HG03060 (cell line): ENCODE results near the gene TBC1D10A.

Experiments
- ATAC-seq: cut with Tn5 transposase; IDR thresholded peaks from one replicate; pipeline ENCODE4 v1.9.1; 2021; ENCODE audit warnings: low read depth, moderate number of reproducible peaks; ENCODE audit not compliant: unreplicated experiment

The TBC1D10A gene

DNA sequence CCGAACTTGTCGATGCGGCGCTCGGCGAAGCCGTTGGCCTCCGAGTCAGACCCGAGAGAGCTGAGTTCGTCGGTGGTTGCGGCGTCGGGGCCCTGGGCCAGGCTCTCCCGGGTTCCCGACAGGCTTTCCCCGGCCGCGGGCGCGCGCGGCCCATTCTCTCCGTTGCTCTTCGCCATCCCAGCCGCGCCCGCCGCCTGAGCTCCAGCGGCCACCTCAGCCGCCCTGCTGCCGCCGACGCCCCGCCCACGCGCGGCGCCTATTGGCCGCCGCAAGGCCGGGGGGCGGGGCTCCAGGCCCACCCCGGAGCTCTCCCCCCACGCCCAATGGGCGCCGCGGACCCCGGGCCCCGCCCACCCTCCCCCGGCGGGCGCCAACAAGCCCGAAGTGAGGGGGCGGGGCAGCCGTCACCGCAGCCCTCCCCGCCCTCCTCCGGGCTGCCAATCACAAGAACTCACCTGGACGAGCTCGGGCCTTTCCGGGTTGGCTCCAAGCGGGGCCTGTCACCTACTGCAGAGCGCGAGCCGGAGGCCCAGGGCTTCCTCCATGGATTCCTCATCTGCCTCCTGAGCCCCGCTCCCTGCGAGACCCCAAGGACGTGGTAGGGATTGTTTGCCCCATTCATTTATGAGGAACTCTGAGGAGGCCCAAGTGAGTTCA lies at the start of gene TBC1D10A:
TSS of gene TBC1D10A (minus strand) at position 236 of the 657 bp plus-strand sequence. CDS start at position 176, 60 bp downstream.
- no peak for ATAC-seq

DNA sequence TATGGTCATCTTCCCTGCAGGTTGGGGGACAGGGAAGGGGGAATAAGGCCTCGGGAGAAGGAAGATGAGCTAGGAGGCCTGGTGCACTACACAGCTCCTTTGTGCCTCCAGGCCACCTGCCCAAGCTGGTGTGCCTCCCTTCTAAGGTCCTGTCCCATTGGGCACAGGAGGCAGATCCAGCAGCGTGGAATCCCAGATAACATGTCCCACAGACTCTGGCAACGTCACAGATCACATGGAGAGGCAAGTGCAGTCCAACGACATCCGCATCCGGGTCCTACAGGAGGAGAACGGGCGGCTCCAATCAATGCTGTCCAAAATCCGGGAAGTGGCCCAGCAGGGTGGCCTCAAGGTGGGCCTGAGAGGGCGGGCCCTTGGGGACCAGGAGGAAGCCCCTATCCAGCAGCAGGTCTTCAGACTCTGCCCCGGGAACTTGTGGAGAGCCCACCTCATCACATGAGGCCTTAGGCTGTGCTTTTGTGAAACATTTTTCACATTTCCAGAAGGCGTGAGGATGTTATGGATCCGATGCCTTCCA lies 48.6 kb upstream of the TBC1D10A start:
- ATAC-seq = no peak

DNA sequence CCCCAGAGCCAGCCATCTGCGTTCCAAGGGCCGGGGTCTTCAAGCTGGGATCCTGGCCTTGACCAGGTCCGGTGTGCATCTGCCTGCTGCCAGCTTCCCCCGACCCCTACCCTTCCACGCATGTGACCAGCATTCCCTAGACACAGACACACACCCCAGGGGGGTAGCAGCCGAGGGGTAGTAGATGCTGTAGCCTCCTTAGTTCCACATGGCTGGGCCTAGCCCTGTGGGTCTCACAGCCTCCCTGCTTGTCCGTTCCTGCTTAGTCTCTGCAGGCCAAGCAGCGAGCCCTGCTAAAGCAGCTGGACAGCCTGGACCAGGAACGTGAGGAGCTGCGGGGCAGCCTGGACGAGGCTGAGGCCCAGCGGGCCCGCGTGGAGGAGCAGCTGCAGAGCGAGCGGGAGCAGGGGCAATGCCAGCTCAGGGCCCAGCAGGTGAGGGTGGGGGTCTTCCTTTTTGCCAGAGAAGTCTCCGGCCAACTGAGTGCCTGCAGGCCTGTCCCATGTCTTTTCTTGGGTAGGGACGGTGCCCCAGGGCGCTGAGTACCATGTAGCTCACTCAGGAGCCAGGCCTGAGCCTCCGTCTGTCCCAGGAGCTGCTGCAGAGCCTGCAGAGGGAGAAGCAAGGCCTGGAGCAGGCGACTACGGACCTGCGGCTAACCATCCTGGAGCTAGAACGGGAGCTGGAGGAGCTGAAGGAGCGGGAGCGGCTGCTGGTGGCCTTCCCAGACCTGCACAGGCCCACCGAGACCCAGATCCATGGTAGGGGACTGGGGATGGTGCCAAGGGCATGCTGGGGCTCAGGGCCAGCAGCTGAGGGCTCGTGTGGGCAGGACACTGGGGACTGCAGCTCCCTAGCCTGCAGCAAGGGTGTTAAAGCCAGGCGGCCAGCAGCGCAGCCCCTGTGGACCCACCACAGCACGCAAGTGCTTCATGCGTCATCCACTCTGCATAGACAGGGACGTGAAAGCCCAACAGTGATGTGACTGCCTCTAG lies 46.9 kb upstream of the TBC1D10A start:
- ATAC-seq = no peak

DNA sequence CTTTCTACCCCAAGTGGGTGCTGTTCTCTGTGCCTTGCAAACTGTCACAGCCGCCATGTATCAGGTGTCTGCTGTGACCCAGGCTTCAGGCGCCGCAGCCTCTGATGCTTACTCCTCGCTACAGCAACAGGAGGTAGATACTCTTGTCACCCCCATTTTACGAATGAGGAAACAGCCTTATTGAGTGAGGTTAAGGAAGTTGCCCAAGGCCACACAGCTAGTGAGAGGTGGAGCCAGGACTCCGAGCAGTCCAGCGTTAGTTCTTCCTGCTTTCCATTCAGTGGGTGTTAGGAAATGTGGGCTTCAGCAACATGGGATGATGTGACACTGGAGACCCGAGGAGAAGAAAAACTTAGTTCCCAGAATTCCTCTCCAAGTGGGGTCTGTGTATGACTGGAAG lies 46.2 kb upstream of the TBC1D10A start:
- ATAC-seq = no peak

DNA sequence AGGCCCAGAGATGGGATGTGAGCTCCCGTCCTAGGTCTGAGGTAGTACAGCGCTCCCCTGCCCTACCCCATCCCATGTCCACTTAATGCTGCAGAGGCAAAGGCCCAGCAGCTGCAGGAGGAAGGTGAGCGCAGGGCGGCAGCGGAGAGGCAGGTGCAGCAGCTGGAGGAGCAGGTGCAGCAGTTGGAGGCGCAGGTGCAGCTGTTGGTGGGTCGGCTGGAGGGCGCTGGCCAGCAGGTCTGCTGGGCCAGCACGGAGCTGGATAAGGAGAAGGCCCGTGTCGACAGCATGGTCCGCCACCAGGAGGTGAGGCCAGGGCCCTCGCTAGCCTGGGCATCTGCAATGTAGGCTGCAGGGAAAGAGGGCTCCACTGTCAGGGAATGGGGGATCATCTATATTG lies 45.2 kb upstream of the TBC1D10A start:
- ATAC-seq = no peak

GRCh38 chr22:30371321-30371720 lies 44.6 kb upstream of the TBC1D10A start:
- no peak for ATAC-seq

GRCh38 chr22:30370641-30371230 lies 44.0 kb upstream of the TBC1D10A start:
- no peak for ATAC-seq

- no peak for ATAC-seq
These were observed 41.7 kb upstream of the TBC1D10A start for GRCh38 chr22:30368420-30368819.

GRCh38 chr22:30365891-30366290 lies 39.1 kb upstream of the TBC1D10A start:
- no peak for ATAC-seq

- ATAC-seq = no peak
These were observed 36.0 kb upstream of the TBC1D10A start for GRCh38 chr22:30362651-30363281.

DNA sequence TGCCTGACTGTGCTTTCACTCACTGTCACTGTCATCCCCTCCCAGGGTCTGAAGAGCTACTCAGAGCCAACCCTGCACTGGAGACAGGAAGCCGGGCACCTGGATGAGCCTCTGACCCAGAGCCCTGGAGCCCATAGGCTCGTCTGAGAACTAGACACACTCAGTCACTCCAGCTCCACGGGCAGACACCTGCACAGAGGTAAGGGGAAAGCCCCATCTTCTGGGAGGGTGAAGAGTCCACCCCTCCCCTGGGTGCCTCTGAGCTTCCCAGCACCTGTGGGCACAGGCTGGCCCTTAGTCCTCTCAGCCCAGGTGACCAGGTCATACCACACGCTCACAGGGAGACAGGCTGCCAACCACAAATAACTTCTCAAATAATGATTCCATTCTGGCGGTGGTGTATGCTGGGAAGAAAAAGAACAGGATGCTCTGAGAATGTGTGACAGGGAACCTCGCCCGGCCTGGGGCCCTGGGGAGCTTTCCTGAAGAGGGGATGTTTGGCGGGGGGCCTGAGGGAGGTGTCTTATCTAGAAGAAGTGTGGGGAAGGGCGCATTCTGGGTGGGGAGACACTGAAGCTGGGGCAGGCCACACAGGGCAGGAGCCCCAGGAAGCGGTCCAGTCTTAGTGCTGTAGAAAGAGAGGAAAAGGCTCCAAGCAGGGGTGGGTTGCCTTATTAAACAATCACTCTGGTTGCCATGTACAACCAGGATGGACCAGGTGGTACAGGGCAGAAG lies 35.3 kb upstream of the TBC1D10A start:
- ATAC-seq = no peak

- ATAC-seq = no peak
These were observed 31.8 kb upstream of the TBC1D10A start for GRCh38 chr22:30358541-30358940.

- ATAC-seq = no peak
These were observed 31.0 kb upstream of the TBC1D10A start for GRCh38 chr22:30357650-30358215.

- ATAC-seq = no peak
These were observed 30.5 kb upstream of the TBC1D10A start for GRCh38 chr22:30357236-30357570.

GRCh38 chr22:30356449-30357235 lies 29.9 kb upstream of the TBC1D10A start, which contains the start of the genes CCDC157 and SF3A1:
Gene CCDC157 (plus strand): TSS chr22:30357007. CDS start chr22:30366001, 8,994 bp downstream.
Gene SF3A1 (minus strand): TSS chr22:30356894. CDS start chr22:30356792, 102 bp downstream.
- ATAC-seq = peak; percentile 63

GRCh38 chr22:30354644-30355043 lies 27.9 kb upstream of the TBC1D10A start:
- no peak for ATAC-seq

DNA sequence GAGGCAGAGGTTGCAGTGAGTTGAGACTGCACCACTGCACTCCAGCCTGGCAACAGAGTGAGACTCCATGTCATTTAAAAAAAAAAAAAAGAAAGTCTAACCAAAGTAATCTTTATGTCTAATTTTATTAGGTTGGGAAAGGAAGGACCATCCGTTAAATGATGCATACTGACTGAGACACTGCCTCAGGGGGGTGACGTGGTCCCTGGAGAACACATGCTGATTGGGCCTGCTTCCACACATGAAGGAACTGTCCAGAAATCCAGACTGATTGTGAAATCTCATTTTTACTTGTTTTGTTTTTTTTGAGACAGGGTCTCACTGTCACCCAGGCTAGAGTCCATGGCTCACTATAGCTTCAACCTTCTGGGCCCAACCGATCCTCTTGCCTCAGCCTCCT lies 24.5 kb upstream of the TBC1D10A start:
- no peak for ATAC-seq

GRCh38 chr22:30348809-30349208 lies 22.1 kb upstream of the TBC1D10A start:
- no peak for ATAC-seq

- no peak for ATAC-seq
These were observed 21.7 kb upstream of the TBC1D10A start for GRCh38 chr22:30348404-30348803.
